ENCODE measurements around the gene DCLRE1A. TPM values are rescaled to one million over a fixed set of nuclear protein-coding genes. Genes with fewer than 3 reads are reported as not detected.
A peak's percentile ranks its signal among the peaks of the same experiment; 100 is the strongest.

Gene DCLRE1A
- total and polyA plus RNA-seq, 9 of the 15 experiments (the other 6 are each of a cell fraction or from before 2014, with no cell fraction given), result 8.5 to 25.5 (median 15.5) TPM

- no peak for TF ChIP-seq STAT5B (CRISPR knock-in tag; IDR thresholded peaks at IDR 0.05)
- TF ChIP-seq ZC3H4 (CRISPR knock-in tag; IDR thresholded peaks at IDR 0.05; ENCODE audit: borderline replicate concordance), result no peak
- TF ChIP-seq ZC3H11A (IDR thresholded peaks at IDR 0.05; ENCODE audit: low read depth, low read length), result no peak
- no peak for TF ChIP-seq HES1 (IDR thresholded peaks at IDR 0.05; ENCODE audit: low read depth)
- TF ChIP-seq SRSF9 (IDR thresholded peaks at IDR 0.05; ENCODE audit: borderline replicate concordance, low read depth, low read length), result no peak
- TF ChIP-seq GATA2 (CRISPR knock-in tag; IDR thresholded peaks at IDR 0.05), result no peak
- TF ChIP-seq DIDO1 (tag; IDR thresholded peaks at IDR 0.05; ENCODE audit: low read depth), result peak; percentile 50; the same call in 1 of the 2 replicates
- no peak for TF ChIP-seq SMARCC2 (IDR thresholded peaks at IDR 0.05; ENCODE audit: low read depth)
- no peak for TF ChIP-seq ARHGAP35 (IDR thresholded peaks at IDR 0.05; ENCODE audit: partially characterized antibody)
- TF ChIP-seq RCOR1 (IDR thresholded peaks at IDR 0.05; ENCODE audit: borderline replicate concordance in 1 of 2, low read depth in 2 of 2, low read length in 2 of 2), result no peak
- no peak for TF ChIP-seq KDM4B (IDR thresholded peaks at IDR 0.05; ENCODE audit: borderline replicate concordance in 2 of 2, low read depth in 1 of 2)
- TF ChIP-seq ZNF668 (CRISPR knock-in tag; IDR thresholded peaks at IDR 0.05), result no peak
- no peak for TF ChIP-seq ADNP (tag; IDR thresholded peaks at IDR 0.05)
- no peak for TF ChIP-seq RERE (CRISPR knock-in tag; IDR thresholded peaks at IDR 0.05; ENCODE audit: borderline replicate concordance)
- no peak for TF ChIP-seq DPF2 (IDR thresholded peaks at IDR 0.05)
- TF ChIP-seq MCM7 (IDR thresholded peaks at IDR 0.05), result no peak
- TF ChIP-seq ZNF3 (CRISPR knock-in tag; IDR thresholded peaks at IDR 0.05), result no peak
- no peak for TF ChIP-seq ZNF764 (CRISPR knock-in tag; IDR thresholded peaks at IDR 0.05; ENCODE audit: low read depth)
- no peak for TF ChIP-seq TBL1XR1 (IDR thresholded peaks at IDR 0.05; ENCODE audit: low read length in 2 of 2)
- TF ChIP-seq HDAC1 (IDR thresholded peaks at IDR 0.05), result no peak
- no peak for TF ChIP-seq POLR2AphosphoS5 (IDR thresholded peaks at IDR 0.05; ENCODE audit: control insufficient read depth, insufficient read depth, low read depth, low read length)
- TF ChIP-seq BCOR (IDR thresholded peaks at IDR 0.05), result no peak
- no peak for TF ChIP-seq KAT7 (CRISPR knock-in tag; IDR thresholded peaks at IDR 0.05; ENCODE audit: borderline replicate concordance)
- no peak for TF ChIP-seq ZKSCAN8 (CRISPR knock-in tag; IDR thresholded peaks at IDR 0.05)
- no peak for TF ChIP-seq EGR1 (conservative IDR thresholded peaks at IDR 0.05)
Measured at GRCh38 chr10:113854013-113854760, at the start of gene DCLRE1A, which contains the start of gene NHLRC2 (continued).
